GM19193 (cell line): ENCODE data around the gene ZBTB24.
A peak's percentile ranks its signal among the peaks of the same experiment; 100 is the strongest.

ENCODE experiments used
- POLR2A ChIP-seq: IDR thresholded peaks from 4 replicates; pipeline ENCODE4 v1.6.1; 2011; ENCODE audit not compliant: insufficient read depth, insufficient read length; ENCODE audit errors: extremely low read depth

ZBTB24 gene

GRCh38 chr6:109482905-109483734 lies at the start of gene ZBTB24:
ZBTB24 (minus strand) TSS chr6:109483219; CDS start chr6:109482026, 1,193 bp downstream.
- peak; percentile 78 for TF ChIP-seq POLR2A

GRCh38 chr6:109531446-109531845 lies 48.4 kb upstream of the ZBTB24 start:
- TF ChIP-seq POLR2A = no peak

- no peak for TF ChIP-seq POLR2A
Observed at GRCh38 chr6:109527989-109528388, 45.0 kb upstream of the ZBTB24 start.

- no peak for TF ChIP-seq POLR2A
Observed at GRCh38 chr6:109526905-109527628, 44.0 kb upstream of the ZBTB24 start.

GRCh38 chr6:109524129-109524528 lies 41.1 kb upstream of the ZBTB24 start:
- TF ChIP-seq POLR2A = no peak

- no peak for TF ChIP-seq POLR2A
Observed at GRCh38 chr6:109523478-109523877, 40.5 kb upstream of the ZBTB24 start.

- no peak for TF ChIP-seq POLR2A
Observed at GRCh38 chr6:109521080-109521479, 38.1 kb upstream of the ZBTB24 start.

GRCh38 chr6:109516929-109517328 lies 33.9 kb upstream of the ZBTB24 start:
- TF ChIP-seq POLR2A = no peak

- TF ChIP-seq POLR2A = no peak
Observed at GRCh38 chr6:109515781-109516409, 32.9 kb upstream of the ZBTB24 start.

- no peak for TF ChIP-seq POLR2A
Observed at GRCh38 chr6:109514946-109515345, 31.9 kb upstream of the ZBTB24 start.

GRCh38 chr6:109513571-109514071 lies 30.6 kb upstream of the ZBTB24 start:
- TF ChIP-seq POLR2A = no peak

GRCh38 chr6:109512271-109512817 lies 29.3 kb upstream of the ZBTB24 start:
- no peak for TF ChIP-seq POLR2A

- TF ChIP-seq POLR2A = no peak
Observed at GRCh38 chr6:109511832-109512231, 28.8 kb upstream of the ZBTB24 start.

- no peak for TF ChIP-seq POLR2A
Observed at GRCh38 chr6:109510358-109510757, 27.3 kb upstream of the ZBTB24 start.
